OCI-LY3 (cell line): ENCODE results near the gene SBK2.

Experiments
- H2AFZ ChIP-seq: fragments of 200-600, 300-600 bp; shearing (Covaris generic); 2 replicates; pipeline ENCODE4 v1.6.0; 2014; ENCODE audit warnings: antibody characterized with exemption, low read depth, low read length
- H3K27ac ChIP-seq: fragments of 200-600, 300-600 bp; sonication (generic); 2 replicates; pipeline ENCODE4 v1.5.1; 2014; ENCODE audit warnings: mild to moderate bottlenecking, low read length, moderate library complexity, mixed read lengths
- H3K27me3 ChIP-seq: fragments of 200-600, 300-600 bp; sonication (generic); 2 replicates; pipeline ENCODE4 v1.6.1; 2014; ENCODE audit warnings: low read depth, low read length, mixed read lengths
- H3K36me3 ChIP-seq: fragments of 200-600, 300-600 bp; sonication (generic); replicated peaks from 2 replicates; pipeline ENCODE3; 2014; ENCODE audit warnings: low read depth, low read length, mixed read lengths
- H3K4me1 ChIP-seq: fragments of 300-600, 200-600 bp; sonication (generic); 2 replicates; pipeline ENCODE4 v1.6.1; 2014; ENCODE audit warnings: low read length, mixed read lengths
- H3K4me2 ChIP-seq: fragments of 200-600, 300-600 bp; sonication (generic); 2 replicates; pipeline ENCODE4 v1.6.1; 2014; ENCODE audit warnings: low read length, mixed read lengths
- H3K4me3 ChIP-seq: fragments of 300-600, 200-600 bp; sonication (generic); 2 replicates; pipeline ENCODE4 v1.5.1; 2014; ENCODE audit warnings: antibody characterized with exemption, mild to moderate bottlenecking, low read length, moderate library complexity
- H3K79me2 ChIP-seq: fragments of 300-600, 200-600 bp; shearing (Covaris generic); 2 replicates; pipeline ENCODE4 v1.6.1; 2014; ENCODE audit warnings: mild to moderate bottlenecking, low read length, mixed read lengths
- H3K9ac ChIP-seq: fragments of 300-600, 200-600 bp; shearing (Covaris generic); 2 replicates; pipeline ENCODE4 v1.6.0; 2014; ENCODE audit warnings: mild to moderate bottlenecking, low read length, moderate library complexity
- H3K9me3 ChIP-seq: fragments of 200-600, 300-600 bp; shearing (Covaris generic); 2 replicates; pipeline ENCODE4 v1.6.1; 2014; ENCODE audit warnings: low read length, mixed read lengths; ENCODE audit not compliant: insufficient read depth
- H4K20me1 ChIP-seq: fragments of 200-600, 300-600 bp; sonication (generic); 2 replicates; pipeline ENCODE4 v1.6.1; 2016; ENCODE audit warnings: low read length, mixed read lengths; ENCODE audit not compliant: insufficient read depth
- EZH2phosphoT487 ChIP-seq: fragments of 200-600 bp; shearing (Covaris generic); IDR thresholded peaks from 2 replicates; pipeline ENCODE4 v1.6.1; 2018; ENCODE audit warnings: antibody characterized with exemption, mixed run types, low read depth
- TF ChIP-seq, protein P1 (sequence below): fragments of 200-600, 300-600 bp; sonication (generic); IDR thresholded peaks from 2 replicates; pipeline ENCODE4 v1.5.1; 2014; ENCODE audit warnings: antibody characterized with exemption, low read length, low read depth

SBK2 gene

DNA sequence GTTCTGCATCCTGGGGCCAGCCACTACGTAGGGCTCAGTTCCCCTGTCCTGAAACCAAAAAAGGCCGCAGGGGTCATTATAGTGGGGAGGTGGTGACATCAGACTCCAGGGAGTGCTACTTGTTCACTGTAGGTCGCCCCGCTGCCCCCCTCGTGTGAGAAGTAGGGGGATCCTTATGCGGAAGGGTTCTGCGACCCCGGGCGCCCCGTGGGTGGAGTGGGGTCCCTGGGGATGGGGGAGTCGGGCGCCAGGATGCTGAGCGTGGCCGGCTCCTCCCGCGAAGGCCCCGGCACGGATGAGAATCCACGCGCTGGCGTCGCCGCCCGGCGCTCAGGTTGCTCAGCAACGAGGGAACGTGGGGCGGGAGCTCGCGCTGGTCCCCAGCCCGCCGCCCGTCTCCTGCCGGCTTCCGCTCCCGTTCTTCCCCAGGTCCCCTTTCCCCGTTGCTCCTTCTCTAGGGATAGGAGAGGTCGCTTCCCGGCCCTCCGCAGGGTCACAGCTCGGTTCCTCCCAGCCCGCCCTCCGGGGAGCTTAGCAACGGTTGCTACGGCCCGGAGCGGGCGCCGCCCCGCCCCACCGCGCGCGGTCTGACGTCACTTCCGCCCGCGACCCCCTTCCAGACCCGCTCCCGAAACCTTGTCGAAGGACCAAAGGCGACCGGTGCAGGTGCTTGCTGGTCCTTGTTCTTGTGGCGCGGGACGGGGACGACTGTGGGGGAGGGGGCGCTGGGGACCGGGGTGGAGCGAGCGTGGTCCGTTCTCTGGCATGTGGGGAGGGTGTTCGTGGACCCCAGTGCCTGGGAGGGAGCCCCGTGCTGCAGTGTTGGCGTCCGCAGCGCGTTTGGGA lies 52.1 kb downstream of the SBK2 start, which contains the start of gene NAT14:
TSS of gene NAT14 (plus strand) at position 596 of the 846 bp plus-strand sequence. CDS start 521 bp downstream, outside the sequence.
- no peaks in the 10 kb centered on the region for H3K27me3 ChIP-seq
- no peak for TF ChIP-seq EZH2phosphoT487
- TF ChIP-seq, protein P1, sequence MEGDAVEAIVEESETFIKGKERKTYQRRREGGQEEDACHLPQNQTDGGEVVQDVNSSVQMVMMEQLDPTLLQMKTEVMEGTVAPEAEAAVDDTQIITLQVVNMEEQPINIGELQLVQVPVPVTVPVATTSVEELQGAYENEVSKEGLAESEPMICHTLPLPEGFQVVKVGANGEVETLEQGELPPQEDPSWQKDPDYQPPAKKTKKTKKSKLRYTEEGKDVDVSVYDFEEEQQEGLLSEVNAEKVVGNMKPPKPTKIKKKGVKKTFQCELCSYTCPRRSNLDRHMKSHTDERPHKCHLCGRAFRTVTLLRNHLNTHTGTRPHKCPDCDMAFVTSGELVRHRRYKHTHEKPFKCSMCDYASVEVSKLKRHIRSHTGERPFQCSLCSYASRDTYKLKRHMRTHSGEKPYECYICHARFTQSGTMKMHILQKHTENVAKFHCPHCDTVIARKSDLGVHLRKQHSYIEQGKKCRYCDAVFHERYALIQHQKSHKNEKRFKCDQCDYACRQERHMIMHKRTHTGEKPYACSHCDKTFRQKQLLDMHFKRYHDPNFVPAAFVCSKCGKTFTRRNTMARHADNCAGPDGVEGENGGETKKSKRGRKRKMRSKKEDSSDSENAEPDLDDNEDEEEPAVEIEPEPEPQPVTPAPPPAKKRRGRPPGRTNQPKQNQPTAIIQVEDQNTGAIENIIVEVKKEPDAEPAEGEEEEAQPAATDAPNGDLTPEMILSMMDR = no peak
- H3K36me3 ChIP-seq = peaks cover 5% of the 10 kb centered on the region
- peaks cover 14% of the 10 kb centered on the region for H3K4me1 ChIP-seq
- H3K27ac ChIP-seq = peak within 1 kb of the TSS; percentile 54
- peaks cover 10% of the 10 kb centered on the region; the same call in 1 of the 2 replicates for H3K79me2 ChIP-seq
- H3K9ac ChIP-seq = peak within 1 kb of the TSS; percentile 91
- peak within 1 kb of the TSS; percentile 68 for H2AFZ ChIP-seq
- peak within 1 kb of the TSS; percentile 86 for H3K4me3 ChIP-seq
- H4K20me1 ChIP-seq = no peaks in the 10 kb centered on the region
- H3K9me3 ChIP-seq = no peaks in the 10 kb centered on the region
- peak within 1 kb of the TSS; percentile 62 for H3K4me2 ChIP-seq

DNA sequence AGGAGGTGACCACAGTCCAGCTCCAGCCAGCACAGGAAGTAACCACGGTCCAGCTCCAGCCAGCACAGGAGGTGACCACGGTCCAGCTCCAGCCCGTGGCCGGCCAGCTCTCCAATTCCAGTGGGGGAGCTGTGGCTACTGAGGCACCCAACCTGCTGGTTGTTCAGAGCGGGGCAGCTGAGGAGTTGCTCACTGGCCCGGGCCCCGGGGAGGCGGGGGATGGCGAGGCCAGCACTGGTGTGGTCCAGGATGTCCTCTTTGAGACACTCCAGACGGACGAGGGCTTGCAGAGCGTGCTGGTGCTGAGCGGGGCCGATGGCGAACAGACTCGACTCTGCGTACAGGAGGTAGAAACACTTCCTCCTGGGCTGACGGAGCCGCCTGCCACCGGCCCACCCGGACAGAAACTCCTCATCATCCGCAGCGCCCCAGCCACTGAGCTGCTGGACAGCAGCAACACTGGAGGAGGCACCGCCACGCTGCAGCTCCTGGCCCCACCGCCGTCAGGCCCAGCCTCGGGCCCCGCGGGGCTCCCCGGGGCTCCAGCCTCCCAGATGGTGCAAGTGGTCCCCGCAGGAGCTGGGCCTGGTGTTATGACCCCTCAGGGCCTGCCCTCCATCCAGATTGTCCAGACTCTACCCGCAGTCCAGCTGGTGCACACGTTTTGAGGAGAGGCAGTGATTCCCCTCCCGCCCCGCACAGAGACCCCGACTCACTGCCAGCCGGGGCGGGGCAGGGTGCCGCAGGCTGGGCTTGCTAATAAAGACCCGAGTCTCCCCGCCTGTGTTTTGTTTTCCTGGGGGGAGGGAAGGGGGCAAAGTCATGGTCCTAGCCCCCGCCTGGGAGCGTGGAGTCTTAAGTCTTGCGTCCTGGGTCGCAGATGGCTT lies 53.0 kb downstream of the SBK2 start:
- H3K79me2 ChIP-seq = peaks cover 10% of the 10 kb centered on the region; the same call in 1 of the 2 replicates
- peaks cover 14% of the 10 kb centered on the region for H3K4me1 ChIP-seq
- H3K36me3 ChIP-seq = peaks cover 5% of the 10 kb centered on the region
- no peak overlapping the region for H3K27ac ChIP-seq
- peak overlapping the region; percentile 86 for H3K4me3 ChIP-seq
- H3K27me3 ChIP-seq = no peaks in the 10 kb centered on the region
- no peak overlapping the region for H2AFZ ChIP-seq
- H3K4me2 ChIP-seq = peak overlapping the region; percentile 62
- no peaks in the 10 kb centered on the region for H4K20me1 ChIP-seq
- H3K9me3 ChIP-seq = no peaks in the 10 kb centered on the region
- peak overlapping the region; percentile 91; the same call in 1 of the 2 replicates for H3K9ac ChIP-seq
- TF ChIP-seq, protein P1 = no peak
- no peak for TF ChIP-seq EZH2phosphoT487

DNA sequence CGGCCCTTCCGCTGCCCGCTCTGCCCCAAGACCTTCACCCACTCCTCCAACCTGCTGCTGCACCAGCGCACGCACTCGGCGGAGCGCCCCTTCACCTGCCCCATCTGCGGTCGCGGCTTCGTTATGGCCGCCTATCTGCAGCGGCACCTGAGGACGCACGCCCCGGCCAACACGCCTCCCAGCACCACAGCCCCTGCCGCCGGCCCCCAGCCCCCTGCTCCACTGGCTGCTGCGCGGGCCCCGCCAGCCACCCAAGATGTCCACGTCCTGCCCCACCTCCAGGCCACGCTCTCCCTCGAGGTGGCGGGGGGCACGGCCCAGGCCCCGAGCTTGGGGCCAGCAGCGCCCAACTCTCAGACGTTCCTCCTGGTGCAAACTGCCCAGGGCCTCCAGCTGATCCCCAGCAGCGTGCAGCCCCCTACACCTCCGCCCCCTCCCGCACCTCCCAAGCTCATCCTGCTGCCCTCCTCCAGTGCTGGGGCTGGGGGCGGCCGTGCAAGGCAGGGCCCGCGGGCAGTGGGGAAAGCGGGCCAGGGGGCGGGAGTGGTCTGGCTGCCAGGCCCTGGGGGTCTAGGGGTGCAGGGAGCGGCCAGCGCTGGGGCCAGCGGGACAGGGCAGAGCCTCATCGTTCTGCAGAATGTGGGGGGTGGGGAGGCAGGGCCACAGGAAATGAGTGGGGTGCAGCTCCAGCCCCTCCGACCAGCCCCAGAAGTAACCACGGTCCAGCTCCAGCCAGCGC lies 53.8 kb downstream of the SBK2 start:
- Histone ChIP-seq H3K4me2 (no peak overlapping the region), H3K36me3 (peaks cover 5% of the 10 kb centered on the region), H3K9me3 (no peaks in the 10 kb centered on the region), H3K9ac (no peak overlapping the region), H3K79me2 (peaks cover 10% of the 10 kb centered on the region; the same call in 1 of the 2 replicates), H3K27ac (no peak overlapping the region), H3K4me1 (peaks cover 11% of the 10 kb centered on the region), H2AFZ (no peak overlapping the region), H4K20me1 (no peaks in the 10 kb centered on the region), H3K27me3 (no peaks in the 10 kb centered on the region), H3K4me3 (no peak overlapping the region)
- TF ChIP-seq, protein P1 = no peak
- TF ChIP-seq EZH2phosphoT487 = no peak
